NB4 (cell line): ENCODE measurements around the gene CELA2B.
"Not testable (repeated sequence)": the region's sequence is repeated elsewhere in the genome, so short reads cannot be mapped to it uniquely, and the experiment has no call there.

Source experiments
- DNase-seq: peaks from one replicate; pipeline ENCODE4 v3.0.0; 2010; ENCODE audit warnings: low read depth
- H3K4me3 ChIP-seq: one replicate; pipeline ENCODE4 v1.5.1; 2011; ENCODE audit warnings: mild to moderate bottlenecking, low read depth, low read length, moderate library complexity
- MYC ChIP-seq: IDR thresholded peaks from 2 replicates; pipeline ENCODE4 v1.6.1; 2011; ENCODE audit warnings: low read depth, low read length
- POLR2A ChIP-seq: IDR thresholded peaks from 2 replicates; pipeline ENCODE4 v1.6.1; 2011; ENCODE audit warnings: mild to moderate bottlenecking; ENCODE audit not compliant: insufficient read length; ENCODE audit errors: extremely low read depth
- TF ChIP-seq, protein P1 (sequence below): IDR thresholded peaks from 2 replicates; pipeline ENCODE4 v1.6.1; 2011; ENCODE audit warnings: low read depth, low read length
- TF ChIP-seq, protein P2 (sequence below): IDR thresholded peaks from one replicate; pipeline ENCODE4 v1.5.1; 2012; ENCODE audit warnings: low read depth, low read length

The CELA2B gene

DNA sequence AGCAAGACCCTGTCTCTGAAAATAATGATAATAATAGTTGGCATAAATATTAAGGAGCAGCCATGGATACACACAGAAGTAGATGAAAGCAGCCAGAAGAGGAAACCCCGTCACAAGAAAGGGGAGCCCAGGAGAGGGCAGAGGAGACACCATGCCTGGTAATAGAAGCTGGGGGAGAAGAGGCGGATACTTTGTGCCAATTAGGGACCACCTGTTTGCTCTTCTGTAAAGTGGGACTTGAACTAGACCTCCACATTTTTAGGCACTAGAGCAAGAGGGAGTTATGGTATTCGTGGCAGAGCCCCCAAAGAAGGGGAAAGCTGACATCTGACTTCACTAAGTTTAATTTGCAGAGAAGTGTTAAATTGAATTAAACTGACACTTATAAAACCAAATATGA, 12.5 kb downstream of the CELA2B start:
- TF ChIP-seq MYC = no peak
- TF ChIP-seq POLR2A = no peak
- TF ChIP-seq, protein P1, sequence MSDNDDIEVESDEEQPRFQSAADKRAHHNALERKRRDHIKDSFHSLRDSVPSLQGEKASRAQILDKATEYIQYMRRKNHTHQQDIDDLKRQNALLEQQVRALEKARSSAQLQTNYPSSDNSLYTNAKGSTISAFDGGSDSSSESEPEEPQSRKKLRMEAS = no peak
- TF ChIP-seq, protein P2, sequence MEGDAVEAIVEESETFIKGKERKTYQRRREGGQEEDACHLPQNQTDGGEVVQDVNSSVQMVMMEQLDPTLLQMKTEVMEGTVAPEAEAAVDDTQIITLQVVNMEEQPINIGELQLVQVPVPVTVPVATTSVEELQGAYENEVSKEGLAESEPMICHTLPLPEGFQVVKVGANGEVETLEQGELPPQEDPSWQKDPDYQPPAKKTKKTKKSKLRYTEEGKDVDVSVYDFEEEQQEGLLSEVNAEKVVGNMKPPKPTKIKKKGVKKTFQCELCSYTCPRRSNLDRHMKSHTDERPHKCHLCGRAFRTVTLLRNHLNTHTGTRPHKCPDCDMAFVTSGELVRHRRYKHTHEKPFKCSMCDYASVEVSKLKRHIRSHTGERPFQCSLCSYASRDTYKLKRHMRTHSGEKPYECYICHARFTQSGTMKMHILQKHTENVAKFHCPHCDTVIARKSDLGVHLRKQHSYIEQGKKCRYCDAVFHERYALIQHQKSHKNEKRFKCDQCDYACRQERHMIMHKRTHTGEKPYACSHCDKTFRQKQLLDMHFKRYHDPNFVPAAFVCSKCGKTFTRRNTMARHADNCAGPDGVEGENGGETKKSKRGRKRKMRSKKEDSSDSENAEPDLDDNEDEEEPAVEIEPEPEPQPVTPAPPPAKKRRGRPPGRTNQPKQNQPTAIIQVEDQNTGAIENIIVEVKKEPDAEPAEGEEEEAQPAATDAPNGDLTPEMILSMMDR = no peak
- H3K4me3 ChIP-seq = no peak overlapping the region
- no peak for DNase-seq

DNA sequence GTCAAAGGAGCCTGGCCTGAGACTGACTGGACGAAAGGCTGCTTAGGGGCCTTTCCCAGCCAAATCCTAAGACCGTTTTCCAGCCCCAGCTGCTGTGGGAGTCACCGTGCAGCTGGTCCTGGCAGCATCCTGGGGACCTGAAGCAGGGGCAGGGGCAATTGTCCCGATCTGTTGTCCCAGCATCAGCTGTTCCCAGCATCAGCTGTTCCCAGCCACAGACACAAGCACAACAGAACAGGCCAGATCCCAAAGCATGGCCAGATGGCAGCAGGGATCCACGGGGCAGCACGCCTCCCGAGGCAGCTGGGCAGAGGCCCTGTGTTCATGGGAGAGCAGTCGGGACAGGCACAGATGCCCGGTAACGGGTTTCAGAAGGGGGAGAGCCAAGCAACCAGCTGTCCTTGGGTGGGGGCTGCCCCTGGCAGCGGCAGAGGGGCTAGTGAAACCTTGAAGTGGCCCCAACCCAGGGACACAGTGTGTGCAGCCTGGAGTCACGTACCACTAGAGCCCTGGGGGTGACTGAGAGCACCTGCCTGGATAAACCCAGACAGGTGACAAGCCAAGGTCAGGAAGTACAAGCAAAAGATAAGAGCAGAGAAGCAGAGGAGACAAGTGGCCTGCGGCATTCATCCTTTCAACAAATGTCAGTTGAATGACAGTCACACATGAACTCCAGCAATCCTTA, 13.3 kb downstream of the CELA2B start:
- H3K4me3 ChIP-seq = no peak overlapping the region
- no peak for DNase-seq
- TF ChIP-seq MYC (no peak), POLR2A (no peak)
- TF ChIP-seq, protein P1 = no peak
- TF ChIP-seq, protein P2 = no peak

DNA sequence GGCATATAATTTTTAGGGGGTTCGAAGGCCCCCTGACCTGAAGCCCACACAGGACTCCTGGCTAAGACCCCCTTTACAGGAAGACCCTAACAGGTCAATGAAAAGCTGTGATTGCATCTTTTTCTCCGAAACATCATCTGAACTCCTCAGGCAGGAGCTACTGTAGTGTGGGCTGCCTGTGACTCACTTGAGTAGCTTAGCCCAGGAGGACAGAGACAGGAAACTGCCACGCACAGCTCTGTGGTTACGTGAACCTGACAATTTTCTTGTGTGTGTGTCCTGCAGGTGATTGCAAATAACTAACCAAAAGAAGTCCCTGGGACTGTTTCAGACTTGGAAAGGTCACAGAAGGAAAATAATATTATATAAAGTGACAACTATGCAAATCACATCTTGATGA, 15.1 kb downstream of the CELA2B start:
- not testable (repeated sequence) for H3K4me3 ChIP-seq
- peak; percentile 18 for DNase-seq

DNA sequence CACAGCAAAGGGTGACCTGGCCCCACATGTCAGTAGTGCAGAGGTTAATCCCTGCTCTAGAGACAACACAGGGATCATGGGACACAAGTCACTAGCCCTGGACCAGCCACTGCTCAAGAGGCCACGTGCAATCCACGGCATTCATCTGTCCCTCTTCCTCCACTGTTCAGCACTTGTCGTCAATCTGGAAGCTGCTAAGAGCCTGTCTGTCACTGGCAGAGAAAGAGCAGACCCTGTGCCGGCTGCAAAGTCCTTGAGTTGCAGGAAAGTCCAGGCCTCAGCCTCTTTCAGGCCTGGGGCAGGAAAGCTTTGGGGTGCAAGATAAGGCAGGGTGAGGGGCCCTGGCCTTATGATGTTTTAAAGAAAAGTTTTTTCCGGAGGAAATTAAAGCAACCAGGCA, 16.7 kb downstream of the CELA2B start:
- H3K4me3 ChIP-seq = no peak overlapping the region
- DNase-seq = no peak
- no peak for TF ChIP-seq POLR2A

DNA sequence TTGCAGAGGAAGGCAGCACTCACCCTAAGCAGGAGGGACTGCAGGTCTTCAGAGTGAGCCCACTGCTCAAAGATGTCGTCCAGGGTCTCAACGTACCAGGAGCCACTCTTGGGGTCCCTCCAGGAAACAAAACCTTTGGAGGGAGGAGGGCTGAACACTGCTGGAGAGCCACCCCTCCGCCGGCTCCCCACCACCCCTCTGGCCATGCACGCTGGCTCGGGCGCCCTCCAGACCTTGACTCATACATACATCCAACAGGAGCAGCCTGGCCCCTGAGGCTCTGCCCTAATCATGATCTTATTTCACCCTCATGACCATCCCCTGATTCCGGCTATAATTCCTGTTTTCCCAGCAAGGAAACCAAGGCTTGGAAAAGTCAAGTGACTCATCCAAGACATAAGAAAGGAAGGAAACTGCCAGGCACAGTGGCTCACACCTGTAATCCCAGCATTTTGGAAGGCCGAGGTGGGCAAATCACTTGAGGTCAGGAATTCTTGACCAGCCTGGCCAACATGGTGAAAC, 18.0 kb downstream of the CELA2B start:
- no peak overlapping the region for H3K4me3 ChIP-seq
- TF ChIP-seq POLR2A (no peak), MYC (no peak)
- TF ChIP-seq, protein P2 = no peak
- TF ChIP-seq, protein P1 = no peak
- DNase-seq = no peak

DNA sequence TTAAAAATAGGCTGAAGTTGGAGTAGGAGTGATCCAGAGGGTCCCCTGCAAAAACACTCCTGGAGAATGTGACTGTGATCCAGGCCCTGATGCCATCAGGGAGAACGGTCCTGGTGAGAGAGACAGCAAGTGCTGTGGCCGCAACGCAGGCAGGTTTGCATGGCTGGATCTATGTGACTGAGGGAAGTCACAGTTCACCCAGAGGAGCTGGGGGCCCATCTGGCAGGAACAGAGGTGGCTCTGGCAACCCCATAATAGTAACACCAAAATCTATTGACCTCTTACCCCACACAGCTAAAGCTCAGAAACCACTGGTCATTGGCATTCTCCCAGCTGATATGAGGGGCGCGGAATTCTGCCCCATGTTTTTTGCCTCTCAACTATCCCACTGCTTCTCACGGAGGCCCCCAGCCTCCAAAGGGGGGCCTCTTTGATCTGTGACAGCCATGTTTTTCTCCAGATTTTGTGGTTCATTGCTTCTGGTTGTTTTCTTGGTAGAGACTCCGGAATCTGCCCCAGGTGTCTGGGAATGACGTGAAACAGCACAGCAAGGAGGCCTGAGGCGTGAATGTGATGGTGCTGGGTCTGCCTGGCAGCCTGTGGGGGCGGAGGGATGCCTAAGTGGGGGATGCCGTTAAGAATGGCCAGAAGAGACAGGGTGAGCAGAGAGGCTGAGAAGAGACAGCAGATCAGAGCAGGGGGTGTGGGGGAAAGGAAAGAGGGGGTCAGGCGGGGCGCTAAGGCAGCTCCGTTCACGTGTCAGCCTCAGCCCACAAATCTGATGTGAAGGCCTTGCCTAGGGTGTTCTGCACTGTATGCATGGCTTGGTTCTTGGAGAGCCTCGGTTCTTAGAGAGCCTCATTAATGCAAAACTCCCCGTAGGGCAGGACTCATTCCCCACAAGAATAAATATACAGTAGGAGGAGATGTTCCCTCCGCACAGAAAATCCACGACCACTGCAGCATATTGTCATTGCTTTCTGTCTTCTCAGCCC, 24.6 kb downstream of the CELA2B start:
- TF ChIP-seq MYC (no peak), POLR2A (no peak)
- TF ChIP-seq, protein P2 = no peak
- TF ChIP-seq, protein P1 = no peak
- no peak overlapping the region for H3K4me3 ChIP-seq
- DNase-seq = no peak
